ENCODE results near the gene APOLD1.

The APOLD1 gene

GRCh38 chr12:12770262-12770661 lies 15.2 kb upstream of the APOLD1 start:
- TF ChIP-seq CTCF (IDR thresholded peaks at IDR 0.05; ENCODE audit: low read depth, low read length), result no peak
- DNase-seq (ENCODE audit: extremely low read depth, low read depth), result no peak

- DNase-seq (ENCODE audit: extremely low read depth, low read depth), result no peak
- TF ChIP-seq CTCF (IDR thresholded peaks at IDR 0.05; ENCODE audit: low read depth, low read length), result no peak
Measured at GRCh38 chr12:12774791-12775190, 10.7 kb upstream of the APOLD1 start.

GRCh38 chr12:12776261-12776660 lies 9.2 kb upstream of the APOLD1 start:
- no peak for TF ChIP-seq CTCF (IDR thresholded peaks at IDR 0.05; ENCODE audit: low read depth, low read length)

GRCh38 chr12:12777092-12777491 lies 8.4 kb upstream of the APOLD1 start:
- TF ChIP-seq CTCF (IDR thresholded peaks at IDR 0.05; ENCODE audit: low read depth, low read length), result no peak

More at GRCh38 chr12:12776261-12776660, 9.2 kb upstream of the APOLD1 start:
- no peak for DNase-seq (ENCODE audit: extremely low read depth, low read depth)

GRCh38 chr12:12779007-12779406 lies 6.5 kb upstream of the APOLD1 start:
- TF ChIP-seq CTCF (IDR thresholded peaks at IDR 0.05; ENCODE audit: low read depth, low read length), result no peak

More at GRCh38 chr12:12777092-12777491, 8.4 kb upstream of the APOLD1 start:
- no peak for DNase-seq (ENCODE audit: extremely low read depth, low read depth)

GRCh38 chr12:12779529-12779928 lies 5.9 kb upstream of the APOLD1 start:
- peak; percentile 58 for DNase-seq (ENCODE audit: extremely low read depth, low read depth)
- no peak for TF ChIP-seq CTCF (IDR thresholded peaks at IDR 0.05; ENCODE audit: low read depth, low read length)

More at GRCh38 chr12:12779007-12779406, 6.5 kb upstream of the APOLD1 start:
- DNase-seq (ENCODE audit: extremely low read depth, low read depth), result no peak

- no peak for TF ChIP-seq CTCF (IDR thresholded peaks at IDR 0.05; ENCODE audit: low read depth, low read length)
- no peak for DNase-seq (ENCODE audit: extremely low read depth, low read depth)
Measured at GRCh38 chr12:12784116-12784515, 1.3 kb upstream of the APOLD1 start.
